ENCODE results near the gene LKAAEAR1.

LKAAEAR1 gene

GRCh38 chr20:64082126-64082731 is 2.0 kb downstream of the LKAAEAR1 start:
- H3K4me3 ChIP-seq: no peak overlapping the region
- peak overlapping the region in 1 of 21 experiments; percentile 20 for H3K27ac ChIP-seq

- no peak overlapping the region for H3K27ac ChIP-seq
- peak overlapping the region in 1 of 7 experiments; percentile 0 for H3K4me3 ChIP-seq
Observed at GRCh38 chr20:64081624-64081964, 2.6 kb downstream of the LKAAEAR1 start.

- Histone ChIP-seq H3K27ac (peak overlapping the region in 10 of 21 experiments; percentile 52 to 94 (median 77)), H3K4me3 (peak overlapping the region in 6 of 7 experiments; percentile 0 to 83 (median 64))
Observed at GRCh38 chr20:64080813-64081623, 3.2 kb downstream of the LKAAEAR1 start.

GRCh38 chr20:64080013-64080812 is 4.0 kb downstream of the LKAAEAR1 start, which contains the start of gene OPRL1:
Gene OPRL1 (plus strand): TSS chr20:64080082. CDS start chr20:64092721, 12,639 bp downstream.
- H3K4me3 ChIP-seq: peak within 1 kb of the TSS; percentile 62 to 88 (median 74)
- peak within 1 kb of the TSS; percentile 40 to 94 (median 84) for H3K27ac ChIP-seq

GRCh38 chr20:64079273-64080012 is 4.8 kb downstream of the LKAAEAR1 start, which contains the start of gene RGS19:
Gene RGS19 (minus strand): TSS chr20:64079518. CDS start chr20:64076886, 2,632 bp downstream.
- peak within 1 kb of the TSS; percentile 62 to 88 (median 74) for H3K4me3 ChIP-seq
- peak within 1 kb of the TSS; percentile 40 to 94 (median 84) for H3K27ac ChIP-seq

GRCh38 chr20:64078934-64079272 is 5.3 kb downstream of the LKAAEAR1 start:
- Histone ChIP-seq H3K27ac (peak overlapping the region; percentile 40 to 94 (median 84)), H3K4me3 (peak overlapping the region; percentile 62 to 88 (median 74))

GRCh38 chr20:64077876-64078551 is 6.2 kb downstream of the LKAAEAR1 start:
- Histone ChIP-seq H3K4me3 (peak overlapping the region; percentile 62 to 88 (median 74)), H3K27ac (peak overlapping the region in 20 of 21 experiments; percentile 21 to 94 (median 84))

GRCh38 chr20:64077541-64077875 is 6.7 kb downstream of the LKAAEAR1 start:
- Histone ChIP-seq H3K4me3 (peak overlapping the region; percentile 62 to 88 (median 74)), H3K27ac (peak overlapping the region in 18 of 21 experiments; percentile 5 to 94 (median 84))

GRCh38 chr20:64077094-64077493 is 7.1 kb downstream of the LKAAEAR1 start:
- H3K4me3 ChIP-seq: peak overlapping the region; percentile 62 to 88 (median 74)

GRCh38 chr20:64076061-64076997 is 7.9 kb downstream of the LKAAEAR1 start:
- H3K4me3 ChIP-seq: peak overlapping the region in 5 of 7 experiments; percentile 62 to 83 (median 74)

More at GRCh38 chr20:64077094-64077493, 7.1 kb downstream of the LKAAEAR1 start:
- peak overlapping the region in 19 of 21 experiments; percentile 5 to 94 (median 84) for H3K27ac ChIP-seq

GRCh38 chr20:64075556-64075955 is 8.6 kb downstream of the LKAAEAR1 start:
- H3K27ac ChIP-seq: no peak overlapping the region

More at GRCh38 chr20:64076061-64076997, 7.9 kb downstream of the LKAAEAR1 start:
- peak overlapping the region in 19 of 21 experiments; percentile 0 to 94 (median 84) for H3K27ac ChIP-seq

GRCh38 chr20:64074963-64075362 is 9.2 kb downstream of the LKAAEAR1 start:
- Histone ChIP-seq H3K4me3 (no peak overlapping the region), H3K27ac (no peak overlapping the region)

More at GRCh38 chr20:64075556-64075955, 8.6 kb downstream of the LKAAEAR1 start:
- H3K4me3 ChIP-seq: no peak overlapping the region

GRCh38 chr20:64074184-64074789 is 9.9 kb downstream of the LKAAEAR1 start:
- no peak overlapping the region for H3K4me3 ChIP-seq
- no peak overlapping the region for H3K27ac ChIP-seq

GRCh38 chr20:64073476-64074183 is 10.6 kb downstream of the LKAAEAR1 start:
- H3K4me3 ChIP-seq: no peak overlapping the region
- no peak overlapping the region for H3K27ac ChIP-seq

- Histone ChIP-seq H3K4me3 (no peak overlapping the region), H3K27ac (no peak overlapping the region)
Observed at GRCh38 chr20:64072498-64073063, 11.6 kb downstream of the LKAAEAR1 start.

Measured in skin epidermis (tissue), 12 donors.